Endothelial cell of umbilical vein (primary cell): ENCODE data around the gene AKAP13. TPM values are rescaled to one million over a fixed set of nuclear protein-coding genes. Genes with fewer than 3 reads are reported as not detected.

Experiments
- BruUV-seq: library from RNA; stranded (reverse); fragments of 400-500 nt; replicated peaks from 2 replicates; lab custom pipeline; 2021; lab: Mats Ljungman, UMichigan
- CTCF ChIA-PET: fragments of 300-600, 350-600 bp; sonication (Branson Sonifier 250); formaldehyde crosslinking; loops from one replicate; lab custom pipeline; 2021; ENCODE audit warnings: antibody characterized with exemption, inconsistent platforms; lab: Charles Lee
- POLR2A ChIA-PET: fragments of 300-600, 350-600 bp; sonication (Branson Sonifier 250); formaldehyde crosslinking; loops from one replicate; lab custom pipeline; 2021; ENCODE audit warnings: antibody characterized with exemption, inconsistent platforms; lab: Charles Lee
- DNase-seq: peaks from one replicate; pipeline ENCODE4 v3.0.0-alpha.2; 2011; ENCODE audit warnings: low read depth, low spot score
- FAIRE-seq: peaks from 2 replicates; lab custom pipeline; 2011; peaks lifted over from hg19 to GRCh38; lab: Jason Lieb, UNC
- H2AFZ ChIP-seq: 2 replicates; pipeline ENCODE4 v1.6.0; 2012; ENCODE audit warnings: low read depth, low read length, control low read depth, inconsistent platforms
- H3K27ac ChIP-seq: 2 replicates; pipeline ENCODE4 v1.5.1; 2011; ENCODE audit warnings: low read depth, mild to moderate bottlenecking, control low read depth, low read length, moderate library complexity; ENCODE audit not compliant: insufficient read depth
- H3K27me3 ChIP-seq, 2 experiments: 2 replicates each; pipeline versions ENCODE4 v1.6.0 to v1.6.1; 2011; ENCODE audit warnings: low read length in 2 of 2, mixed read lengths in 1 of 2; ENCODE audit not compliant: control insufficient read depth in 2 of 2, insufficient read depth in 2 of 2
- H3K36me3 ChIP-seq, 2 experiments: 2 replicates in 1 of 2; 3 replicates in 1 of 2; pipeline ENCODE4 v1.5.1; 2011; ENCODE audit warnings: low read length in 2 of 2, mild to moderate bottlenecking in 1 of 2, moderate library complexity in 1 of 2; ENCODE audit not compliant: control insufficient read depth in 2 of 2, insufficient read depth in 2 of 2; ENCODE audit errors: extremely low read depth in 1 of 2
- H3K4me1 ChIP-seq: 3 replicates; pipeline ENCODE4 v1.5.1; 2011; ENCODE audit warnings: mild to moderate bottlenecking, low read length; ENCODE audit not compliant: control insufficient read depth, insufficient read depth; ENCODE audit errors: extremely low read depth
- H3K4me2 ChIP-seq: 2 replicates; pipeline ENCODE4 v1.6.1; 2011; ENCODE audit warnings: low read length, control low read depth, mixed read lengths; ENCODE audit not compliant: insufficient read depth
- H3K4me3 ChIP-seq, 3 experiments: fragments of 200-600 bp in 1 of 3; sonication (generic), shearing (Covaris generic) in 1 of 3; replicated peaks in 1 of 3; 2 replicates each; pipeline ENCODE4 v1.5.1; 2011 to 2016; ENCODE audit warnings: control low read depth in 3 of 3, low read length in 3 of 3, mild to moderate bottlenecking in 2 of 3, inconsistent platforms in 1 of 3, low read depth in 1 of 3, moderate library complexity in 1 of 3; ENCODE audit not compliant: insufficient read depth in 1 of 3
- H3K79me2 ChIP-seq: 2 replicates; pipeline ENCODE4 v1.6.0; 2012; ENCODE audit warnings: low read length, inconsistent platforms; ENCODE audit not compliant: control insufficient read depth, insufficient read depth
- H3K9ac ChIP-seq: replicated peaks from 2 replicates; pipeline ENCODE3; 2011; ENCODE audit warnings: low read length, control low read depth; ENCODE audit not compliant: insufficient read depth; ENCODE audit errors: extremely low read depth
- H3K9me1 ChIP-seq: replicated peaks from 3 replicates; pipeline ENCODE4 v1.6.0; 2011; ENCODE audit warnings: mild to moderate bottlenecking, low read length; ENCODE audit not compliant: control insufficient read depth, insufficient read depth; ENCODE audit errors: extremely low read depth
- H3K9me3 ChIP-seq: replicated peaks from 2 replicates; pipeline ENCODE4 v1.5.1; 2012; ENCODE audit warnings: low read length, inconsistent platforms; ENCODE audit not compliant: control insufficient read depth, insufficient read depth
- H4K20me1 ChIP-seq: replicated peaks from 2 replicates; pipeline ENCODE3; 2011; ENCODE audit warnings: mild to moderate bottlenecking, low read length; ENCODE audit not compliant: control insufficient read depth, insufficient read depth; ENCODE audit errors: extremely low read depth
- CTCF ChIP-seq, 2 donors: IDR thresholded peaks; 1 replicate in 1 of 2; 2 replicates in 1 of 2; pipeline ENCODE4 v1.5.1; 2011; ENCODE audit warnings: low read length in 2 of 2, mild to moderate bottlenecking in 2 of 2, moderate library complexity in 2 of 2, control low read depth in 1 of 2, inconsistent platforms in 1 of 2, low read depth in 1 of 2; ENCODE audit not compliant: insufficient read depth in 1 of 2; ENCODE audit errors: extremely low read depth in 1 of 2
- EZH2 ChIP-seq: IDR thresholded peaks from 2 replicates; pipeline ENCODE4 v1.6.1; 2012; ENCODE audit warnings: borderline replicate concordance, low read depth, mild to moderate bottlenecking, moderate library complexity, low read length, inconsistent platforms; ENCODE audit not compliant: severe bottlenecking
- FOS ChIP-seq: IDR thresholded peaks from 2 replicates; pipeline ENCODE4 v1.6.1; 2011; ENCODE audit warnings: mild to moderate bottlenecking, low read length, moderate library complexity, borderline replicate concordance; ENCODE audit not compliant: insufficient read depth
- GATA2 ChIP-seq: IDR thresholded peaks from 2 replicates; pipeline ENCODE4 v1.7.0; 2011; ENCODE audit warnings: low read depth, mild to moderate bottlenecking, moderate library complexity, mixed read lengths, low read length; ENCODE audit not compliant: insufficient read length, insufficient read depth
- JUN ChIP-seq: IDR thresholded peaks from 2 replicates; pipeline ENCODE4 v1.6.1; 2011; ENCODE audit warnings: borderline replicate concordance, low read depth; ENCODE audit not compliant: insufficient read length, insufficient read depth
- MAX ChIP-seq: IDR thresholded peaks from 2 replicates; pipeline ENCODE4 v1.6.1; 2011; ENCODE audit not compliant: insufficient read depth, insufficient read length
- MYC ChIP-seq: IDR thresholded peaks from one replicate; pipeline ENCODE4 v1.6.1; 2011; ENCODE audit warnings: mild to moderate bottlenecking, low read depth, low read length
- POLR2A ChIP-seq: IDR thresholded peaks from 2 replicates; pipeline ENCODE4 v1.6.1; 2012; ENCODE audit warnings: low read depth, mild to moderate bottlenecking, control low read depth, low read length
- POLR2AphosphoS5 ChIP-seq: IDR thresholded peaks from 2 replicates; pipeline ENCODE4 v1.6.1; 2012; ENCODE audit warnings: low read depth, mild to moderate bottlenecking, control low read depth, low read length, moderate library complexity; ENCODE audit not compliant: insufficient read depth
- dilution Hi-C: fragments of 300-500 bp; cut with MboI; formaldehyde crosslinking; loops from one replicate; pipeline ENCODE4 v1.15.0; 2019; ENCODE audit warnings: low sequenced_read_pairs; ENCODE audit not compliant: extremely low pct_ligation_motif_present
- intact Hi-C: fragments of 100-400 bp; cut with micrococcal nuclease; formaldehyde crosslinking; loops from one replicate; pipeline ENCODE4 v1.10.0; 2022
- polyA plus RNA-seq, 4 experiments: library from polyadenylated mRNA; depleted of rRNA in 3 of 4; stranded (reverse) in 3 of 4; unstranded in 1 of 4; fragments of >200 nt; gene quantifications; 2 replicates each; pipeline versions ENCODE4 v1.2.1 to v1.2.3, GENCODE V29; 2011 to 2012; ENCODE audit warnings: missing spikeins in 1 of 4
- total RNA-seq: library from RNA; stranded (reverse); gene quantifications from 2 replicates; pipeline ENCODE4 v1.2.3, GENCODE V29; 2021

Gene AKAP13
- total and polyA plus RNA-seq, 2 donors (not counting 3 experiments of a cell fraction or from before 2014, with no cell fraction given), result 22.8 to 87.8 TPM

- Histone ChIP-seq H3K27ac (no peak overlapping the region), H3K9me3 (no peaks in the 10 kb centered on the region), H4K20me1 (no peaks in the 10 kb centered on the region), H2AFZ (no peak overlapping the region), H3K27me3 (no peaks in the 10 kb centered on the region), H3K4me1 (peaks cover 22% of the 10 kb centered on the region), H3K4me2 (no peak overlapping the region), H3K9me1 (no peaks in the 10 kb centered on the region), H3K9ac (no peak overlapping the region), H3K36me3 (no peaks in the 10 kb centered on the region), H3K4me3 (no peak overlapping the region), H3K79me2 (peaks cover 5% of the 10 kb centered on the region)
- intact Hi-C loops, result no loop called here
- BruUV-seq, result no TSS peak
- dilution Hi-C loops, result no loop called here
- CTCF ChIA-PET, result no interaction called here
- DNase-seq, result no peak
- FAIRE-seq, result no peak
- POLR2A ChIA-PET, result no interaction called here
- TF ChIP-seq FOS (no peak), MYC (no peak), GATA2 (no peak), CTCF (IDR thresholded peaks at IDR 0.05; ENCODE audit: extremely low read depth in 1 of 2, insufficient read depth in 1 of 2, low read depth in 1 of 2, low read length in 2 of 2) (no peak), MAX (no peak), EZH2 (no peak), POLR2AphosphoS5 (no peak), JUN (no peak), POLR2A (no peak)
Measured at GRCh38 chr15:85595804-85596536, 215.6 kb downstream of the AKAP13 start.
